Mononuclear cell (primary cell): ENCODE results near the gene IDNK. TPM values are rescaled to one million over a fixed set of nuclear protein-coding genes. Genes with fewer than 3 reads are reported as not detected.

ENCODE experiments used
- total RNA-seq: library from RNA; depleted of rRNA; stranded (reverse); fragments of >200 nt; gene quantifications from one replicate; pipeline ENCODE4 v1.2.3, GENCODE V29; 2012

IDNK gene
- total RNA-seq, 1 donor = 5.2 TPM

Other genes starting within 250 kb of the IDNK start
- gene FRMD3, start 84.7 kb upstream of the IDNK start, total RNA-seq = 15.1 TPM
- 186 TPM for gene UBQLN1, start 84.8 kb downstream of the IDNK start, total RNA-seq
- 8.0 TPM for gene GKAP1, start 194.6 kb downstream of the IDNK start, total RNA-seq